Amniotic stem cell (primary cell): ENCODE data around the gene PTPRT.

ENCODE experiments used
- DNase-seq: peaks from one replicate; lab custom pipeline; 2025; lab: John Stamatoyannopoulos, UW

The PTPRT gene

DNA sequence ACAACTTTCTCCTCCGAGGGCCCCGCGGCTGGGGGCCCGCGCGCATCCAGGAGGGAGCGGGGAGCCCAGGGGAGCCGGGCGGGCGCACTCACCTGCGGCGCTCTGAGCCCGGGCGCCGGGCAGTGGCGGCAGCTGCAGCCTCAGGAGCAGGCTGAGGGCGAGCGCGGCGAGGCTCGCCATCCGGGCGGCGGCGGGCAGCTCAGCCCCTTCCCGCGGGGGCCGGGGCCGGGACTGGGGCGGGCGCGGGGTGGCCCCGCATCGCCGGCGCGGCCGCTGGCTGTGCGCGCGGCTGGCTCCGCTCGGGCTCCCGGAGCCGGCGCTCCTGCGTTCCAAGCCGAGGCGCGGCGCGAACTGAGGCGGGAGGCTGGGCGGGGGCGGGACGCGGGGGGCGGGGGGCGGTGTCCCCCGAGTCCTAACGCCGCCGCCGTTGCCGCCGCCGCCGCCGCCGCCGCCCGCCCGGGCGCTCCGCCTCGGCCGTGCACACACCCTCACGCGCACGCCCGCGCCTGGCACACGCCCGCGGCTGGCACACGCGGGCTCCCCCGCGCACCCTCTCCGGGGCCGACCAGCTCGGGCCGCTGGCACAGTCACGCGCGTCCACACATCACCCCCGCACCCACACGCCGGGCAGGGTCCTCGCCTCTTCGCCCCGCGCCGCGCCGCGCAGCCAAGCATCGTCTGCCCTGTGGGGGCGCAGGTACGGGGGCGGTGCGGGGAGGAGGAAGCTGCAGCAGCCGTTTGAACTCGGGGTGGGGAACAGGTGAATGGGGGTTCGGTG is at the start of gene PTPRT:
TSS of gene PTPRT (minus strand) at position 353 of the 778 bp plus-strand sequence. CDS start at position 180, 173 bp downstream.
- DNase-seq, result no peak

DNA sequence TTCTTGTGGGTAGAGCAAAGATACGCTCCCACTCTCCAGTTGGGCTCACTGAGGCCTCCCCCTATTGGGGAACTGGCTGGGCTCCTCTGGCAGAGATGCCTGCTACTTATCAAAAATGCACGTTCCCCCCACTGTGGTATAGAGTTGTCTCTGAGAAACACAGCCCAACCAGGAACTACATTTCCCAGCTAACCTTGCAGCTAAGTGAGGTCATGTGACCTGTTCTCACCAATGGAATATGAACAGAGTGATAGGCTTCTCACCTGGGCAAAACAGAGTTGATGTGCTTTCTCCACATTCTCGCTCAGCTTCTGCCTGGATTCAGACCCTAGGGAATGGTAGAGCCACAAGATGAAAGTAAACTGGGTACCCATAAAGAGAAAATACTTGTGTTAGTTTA is 49.1 kb upstream of the PTPRT start:
- no peak for DNase-seq

DNA sequence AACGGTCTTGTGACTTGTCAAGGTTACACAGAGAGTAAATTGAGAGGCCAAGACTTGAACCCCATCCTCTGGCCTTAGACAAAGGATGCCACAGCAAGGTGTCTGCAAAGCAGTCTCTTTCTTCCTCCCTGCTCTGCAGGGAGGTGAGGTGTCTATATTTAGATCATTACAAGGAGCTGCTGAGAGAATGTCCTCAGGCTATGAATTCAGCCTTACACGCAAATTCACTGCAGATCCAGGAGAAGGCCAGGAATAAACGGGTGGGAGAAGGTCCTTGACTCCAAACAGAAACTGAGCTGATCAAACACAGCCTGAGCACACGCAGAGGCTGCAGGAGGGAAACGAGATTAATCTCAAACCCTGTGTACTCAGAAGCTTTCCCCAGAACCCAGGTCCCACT is 48.6 kb upstream of the PTPRT start:
- no peak for DNase-seq

DNA sequence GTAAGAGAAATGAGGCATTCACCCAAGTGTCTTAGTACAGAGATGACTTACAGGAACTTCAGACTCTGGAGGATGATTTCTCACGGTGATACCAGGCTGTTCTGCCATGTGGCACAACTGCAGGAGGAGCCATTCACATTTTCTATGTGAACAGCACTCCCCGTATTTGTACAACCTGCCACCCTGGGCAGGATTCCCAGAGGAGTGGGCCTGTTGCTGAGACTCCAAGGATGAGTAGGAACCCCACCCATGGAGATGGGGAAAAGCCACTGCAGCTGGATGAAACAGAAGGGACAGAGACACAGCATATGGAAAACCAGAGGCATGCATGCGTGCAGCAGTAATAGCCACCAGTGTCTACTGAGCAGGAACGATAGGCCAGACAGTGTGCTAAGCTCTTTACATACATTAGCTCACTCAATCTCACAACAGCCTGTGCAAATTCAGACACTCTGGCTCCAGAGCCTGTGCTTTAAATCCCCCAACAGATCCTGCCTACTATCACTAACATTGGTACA is 48.0 kb upstream of the PTPRT start:
- DNase-seq, result no peak

DNA sequence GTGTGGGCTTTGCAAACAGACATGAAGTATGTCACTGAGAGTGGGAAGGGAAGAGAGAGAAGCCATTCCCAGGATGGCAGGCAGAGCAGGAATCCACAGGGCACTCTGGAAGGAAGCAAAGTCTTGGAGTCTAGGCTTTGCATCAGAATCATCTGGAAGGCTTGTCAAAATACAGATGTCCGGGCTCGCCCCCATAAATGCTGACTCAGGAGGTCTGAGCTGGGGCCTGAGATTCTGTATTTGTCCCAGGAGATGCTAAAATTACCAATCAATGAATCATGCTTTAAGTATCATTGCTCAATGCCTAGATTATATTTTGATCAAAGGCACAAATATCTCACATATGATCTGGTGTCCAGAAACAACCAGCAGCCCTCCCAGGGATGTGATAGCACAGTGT is 46.3 kb upstream of the PTPRT start:
- no peak for DNase-seq

DNA sequence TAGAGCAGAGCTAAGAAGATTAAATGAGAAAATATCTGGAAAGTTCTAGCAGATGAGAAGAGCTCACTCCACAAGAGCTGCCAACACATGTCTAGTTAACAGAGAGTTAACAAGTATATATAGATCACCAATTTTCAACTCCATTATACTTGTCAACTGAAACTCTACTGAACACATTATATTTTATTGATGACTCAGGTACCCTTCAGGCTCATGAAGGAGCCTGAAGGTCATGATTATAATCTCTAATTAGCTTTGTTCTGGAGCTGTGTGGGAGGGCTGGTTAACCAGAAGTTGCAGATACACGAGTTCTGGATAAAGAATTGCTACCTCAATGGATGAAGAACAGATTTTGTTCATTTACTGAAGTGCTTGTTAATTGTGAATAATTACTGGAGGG is 42.1 kb upstream of the PTPRT start:
- no peak for DNase-seq

DNA sequence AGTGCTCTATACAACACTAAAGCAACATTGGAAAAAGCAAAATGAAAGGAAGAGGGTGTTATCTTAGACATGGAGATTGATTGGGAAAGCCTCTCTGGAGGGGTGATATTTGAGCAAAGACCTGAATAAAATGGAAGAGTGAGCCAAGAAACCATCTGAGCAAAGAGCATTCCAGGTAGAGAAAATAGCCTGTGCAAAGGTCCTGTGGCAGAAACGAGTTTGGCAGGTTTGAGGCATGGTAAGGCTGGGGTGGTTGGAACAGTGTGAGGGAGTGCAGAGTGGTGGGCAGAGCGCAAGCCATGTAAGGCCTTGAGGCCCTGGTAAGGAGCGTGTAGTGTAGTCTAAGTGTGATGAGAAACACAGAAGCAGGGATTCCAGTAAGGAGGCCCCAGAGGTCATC is 40.0 kb upstream of the PTPRT start:
- no peak for DNase-seq

DNA sequence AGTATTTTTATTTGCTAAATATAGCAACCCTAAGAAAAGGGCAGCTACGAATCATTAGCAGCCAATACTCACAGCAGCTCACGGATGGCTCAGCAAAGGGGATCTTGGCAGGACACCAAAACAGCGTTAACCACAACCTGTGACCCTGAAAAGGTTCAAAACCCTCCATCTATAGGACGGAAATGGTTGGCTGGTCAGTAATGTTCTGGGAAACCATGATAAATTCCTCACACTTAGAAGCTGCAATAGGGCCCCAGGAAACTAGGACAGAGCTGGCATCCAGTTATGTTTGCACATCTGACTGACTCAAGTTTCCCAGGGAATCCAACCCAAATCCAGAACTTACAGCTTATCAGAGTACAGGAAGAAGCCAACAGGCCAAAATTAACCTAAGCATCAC is 30.9 kb upstream of the PTPRT start:
- no peak for DNase-seq

DNA sequence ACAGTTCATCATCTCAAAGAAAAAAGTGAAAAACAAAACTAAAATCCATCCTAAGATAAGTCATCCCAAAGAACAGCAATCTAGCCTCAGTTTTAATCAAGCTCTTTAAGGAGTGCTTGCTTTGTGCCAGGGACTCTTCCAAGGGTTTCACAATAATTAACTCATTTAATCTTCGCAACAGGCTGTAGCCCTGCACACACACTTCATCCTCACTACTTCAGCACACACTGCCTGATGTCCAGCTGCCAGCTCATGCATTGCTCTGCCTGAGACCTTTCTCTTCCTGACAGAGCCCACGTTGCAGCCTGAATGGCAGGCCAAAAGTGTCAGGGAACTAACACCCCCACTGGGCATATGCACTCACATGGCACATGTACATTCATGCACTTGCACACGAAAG is 21.2 kb upstream of the PTPRT start:
- no peak for DNase-seq

DNA sequence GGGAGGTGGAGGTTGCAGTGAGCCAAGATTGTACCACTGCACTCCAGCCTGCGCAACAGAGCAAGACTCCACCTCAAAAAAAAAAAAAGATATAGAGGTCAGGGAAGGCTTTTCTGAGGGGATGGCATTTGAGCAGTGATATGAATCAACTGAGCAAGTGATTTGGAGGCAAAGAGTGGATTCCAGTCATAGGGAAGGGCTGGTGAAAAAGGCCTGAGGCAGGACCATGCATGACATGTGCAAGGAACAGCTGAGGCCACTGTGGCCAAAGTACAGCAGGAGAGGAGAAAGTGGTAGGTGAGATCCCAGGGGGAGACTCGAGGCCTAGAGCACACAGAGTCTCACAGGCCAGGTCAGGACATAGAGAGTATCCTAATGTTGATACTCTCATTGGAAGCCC is 20.1 kb upstream of the PTPRT start:
- DNase-seq, result no peak

DNA sequence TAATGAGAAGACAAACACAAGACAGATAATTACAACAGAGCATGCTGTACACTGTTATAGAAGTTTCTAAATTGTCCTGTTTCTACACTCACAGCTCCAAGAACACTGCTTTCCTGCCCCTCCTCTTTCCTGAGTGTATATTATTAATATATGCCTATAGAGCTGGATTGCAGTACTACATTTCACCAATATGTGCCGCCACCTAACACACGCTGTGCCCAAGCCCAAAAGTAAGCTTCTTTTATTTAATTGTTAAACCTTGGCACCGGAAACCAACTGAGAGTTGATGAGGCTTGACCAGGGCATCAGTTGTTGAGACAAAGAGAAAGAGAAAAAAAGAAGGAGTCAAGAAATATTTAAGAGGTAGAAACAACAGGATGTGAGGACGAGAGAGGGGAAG is 16.0 kb upstream of the PTPRT start:
- no peak for DNase-seq

DNA sequence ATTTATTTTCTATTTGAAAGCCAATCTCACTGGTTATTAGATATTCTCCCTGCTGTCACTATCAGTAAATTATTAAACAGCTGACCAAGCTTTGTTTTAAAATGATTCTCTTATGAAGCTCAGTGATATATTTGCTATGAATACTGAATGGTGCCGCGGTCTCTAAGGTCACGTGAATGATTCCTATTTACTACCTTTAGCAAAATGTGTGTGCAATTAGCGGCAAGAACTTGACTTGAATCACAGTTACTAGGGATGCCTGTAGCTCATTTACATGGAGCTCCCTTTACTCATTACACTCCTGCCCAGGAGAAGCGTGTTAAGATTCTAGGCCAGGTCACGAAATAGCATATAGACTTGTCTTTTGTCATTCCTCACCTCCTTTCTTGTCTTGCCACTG is 12.4 kb upstream of the PTPRT start:
- DNase-seq, result no peak

DNA sequence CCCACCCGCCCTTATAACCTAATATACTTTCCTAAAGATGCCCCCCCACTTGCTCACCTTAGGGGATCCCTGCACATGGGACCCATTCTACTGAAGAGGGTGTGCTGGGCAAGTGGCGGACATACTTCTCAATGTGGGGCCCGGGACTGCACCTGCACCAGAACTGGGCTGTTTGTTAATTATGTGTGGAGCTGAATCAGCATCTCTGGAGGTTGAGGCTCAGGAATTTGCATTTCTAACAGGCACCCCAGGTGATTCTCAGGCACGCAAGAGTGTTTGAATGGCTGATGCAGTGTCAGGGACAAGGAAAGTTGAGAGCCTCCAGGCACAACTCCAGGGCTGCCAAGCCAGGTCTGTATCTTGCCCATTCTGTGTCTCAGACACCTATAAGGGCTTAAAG is 8.9 kb upstream of the PTPRT start:
- DNase-seq, result no peak

DNA sequence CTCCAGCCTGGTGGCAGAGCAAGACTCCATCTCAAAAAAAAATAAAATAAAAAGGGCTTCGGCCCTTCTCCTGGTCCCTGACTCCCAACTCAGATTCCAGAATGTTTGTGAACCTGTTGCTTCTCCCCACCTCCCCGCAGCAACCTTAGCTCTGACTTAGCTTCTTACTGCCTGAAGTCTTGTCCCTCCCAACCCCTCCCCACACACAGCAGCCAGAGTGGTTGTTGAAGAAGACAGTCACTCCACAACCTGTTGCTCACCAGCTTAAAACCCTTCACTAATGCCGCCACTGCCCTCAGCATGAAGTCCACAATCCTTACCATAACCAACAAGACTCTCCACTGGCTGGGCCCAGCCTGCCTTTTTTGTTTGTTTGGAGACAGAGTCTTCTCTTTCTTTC is 6.5 kb upstream of the PTPRT start:
- DNase-seq, result no peak

DNA sequence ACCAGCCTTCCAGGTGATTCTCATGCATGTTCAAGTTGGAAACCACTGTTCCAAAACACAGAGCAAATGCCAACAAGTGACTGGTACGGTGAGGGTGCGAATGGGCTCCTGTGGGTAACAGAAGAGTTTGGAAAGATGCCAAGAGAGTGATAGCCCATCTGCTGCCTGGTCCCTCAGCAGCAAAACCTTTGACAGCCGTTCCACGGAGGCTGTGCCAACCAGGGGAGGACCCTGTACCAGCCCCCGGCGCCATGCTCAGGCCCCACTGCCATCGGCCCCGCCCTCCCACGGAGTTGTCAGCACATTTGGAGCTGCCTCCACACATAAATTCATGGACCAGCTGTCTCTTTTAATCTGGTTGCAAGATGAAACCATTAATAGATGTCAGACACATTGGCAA is 4.4 kb upstream of the PTPRT start:
- DNase-seq, result no peak

DNA sequence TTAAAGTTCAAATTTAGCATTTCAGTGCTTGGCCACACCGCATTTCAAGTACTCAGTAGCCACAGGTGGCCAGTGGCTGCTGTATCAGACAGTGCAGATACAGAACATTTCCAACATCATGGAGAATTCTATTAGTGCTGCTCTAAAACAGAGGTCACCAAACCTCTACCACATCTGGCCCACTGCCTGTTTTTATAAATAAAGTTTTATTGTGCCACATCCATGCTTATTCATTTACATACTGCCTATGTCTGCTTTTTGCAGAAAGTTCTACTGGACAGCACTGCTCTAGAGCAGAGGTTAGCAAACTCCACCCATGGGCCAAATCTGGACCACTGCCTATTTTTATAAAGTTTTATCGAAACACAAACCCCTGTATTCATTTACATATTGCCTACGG is 3.7 kb upstream of the PTPRT start:
- no peak for DNase-seq

DNA sequence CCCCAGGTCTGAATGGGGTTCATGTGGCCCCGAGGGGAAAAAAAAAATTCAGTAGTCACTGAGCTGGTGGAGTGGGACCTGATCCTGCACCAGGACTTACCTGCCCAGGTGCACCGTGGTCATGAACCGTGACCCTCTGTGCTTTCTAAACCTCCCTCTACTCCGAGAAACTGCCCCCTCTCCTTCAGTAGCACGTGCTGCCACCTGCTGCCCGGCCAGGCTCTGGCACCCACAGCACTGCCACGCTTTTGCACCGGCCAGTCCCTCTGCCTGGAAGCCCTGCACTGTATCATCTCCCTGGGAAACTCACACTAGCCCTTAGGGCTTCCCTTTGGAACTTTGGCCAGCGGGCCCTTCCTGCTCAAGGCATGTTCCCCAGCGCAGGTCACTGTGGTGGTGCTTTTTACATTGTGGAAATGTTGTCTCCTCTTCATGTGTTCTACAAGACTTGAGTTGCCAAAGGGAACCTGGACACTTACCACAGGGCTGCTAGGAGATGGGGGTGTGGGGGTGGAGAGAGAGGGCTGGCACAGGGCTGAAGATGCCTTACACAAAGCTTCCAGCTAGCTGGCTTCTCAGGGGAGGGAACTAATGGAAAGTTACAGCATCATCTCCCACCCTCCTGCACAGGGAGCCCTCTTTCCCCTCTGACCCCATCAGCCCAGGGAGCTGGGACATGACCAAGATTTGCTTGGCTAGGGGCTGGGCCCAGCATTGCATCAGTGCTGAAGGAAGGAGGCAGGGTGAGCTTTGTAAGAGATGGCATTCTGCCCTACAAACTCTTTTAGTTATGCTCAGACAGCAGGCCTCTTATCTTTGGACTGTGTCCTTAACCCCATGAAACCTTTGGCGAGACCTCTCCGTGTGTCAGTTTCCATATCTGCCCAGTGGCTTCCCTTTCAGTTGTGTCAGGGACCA is 2.5 kb upstream of the PTPRT start:
- DNase-seq, result no peak

DNA sequence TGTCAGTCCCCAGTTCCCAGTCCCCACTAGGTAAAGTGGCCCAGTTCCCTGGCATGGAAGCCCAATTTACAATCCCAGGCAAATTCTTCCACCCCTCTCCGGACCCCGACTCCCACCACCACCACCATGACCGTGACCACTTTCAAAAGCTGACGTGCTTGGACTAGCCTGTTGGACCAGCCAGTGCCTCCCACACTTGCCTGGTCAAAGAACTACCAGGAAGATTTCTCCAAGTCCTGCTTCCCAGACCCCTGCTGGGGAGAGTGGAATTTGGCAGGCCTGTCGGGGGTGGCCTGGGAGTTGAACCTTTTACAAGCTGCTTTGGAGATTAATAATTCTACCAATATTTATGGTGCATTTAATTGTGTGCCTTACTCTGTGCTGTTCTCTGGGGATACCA is 1.4 kb upstream of the PTPRT start:
- DNase-seq, result no peak

DNA sequence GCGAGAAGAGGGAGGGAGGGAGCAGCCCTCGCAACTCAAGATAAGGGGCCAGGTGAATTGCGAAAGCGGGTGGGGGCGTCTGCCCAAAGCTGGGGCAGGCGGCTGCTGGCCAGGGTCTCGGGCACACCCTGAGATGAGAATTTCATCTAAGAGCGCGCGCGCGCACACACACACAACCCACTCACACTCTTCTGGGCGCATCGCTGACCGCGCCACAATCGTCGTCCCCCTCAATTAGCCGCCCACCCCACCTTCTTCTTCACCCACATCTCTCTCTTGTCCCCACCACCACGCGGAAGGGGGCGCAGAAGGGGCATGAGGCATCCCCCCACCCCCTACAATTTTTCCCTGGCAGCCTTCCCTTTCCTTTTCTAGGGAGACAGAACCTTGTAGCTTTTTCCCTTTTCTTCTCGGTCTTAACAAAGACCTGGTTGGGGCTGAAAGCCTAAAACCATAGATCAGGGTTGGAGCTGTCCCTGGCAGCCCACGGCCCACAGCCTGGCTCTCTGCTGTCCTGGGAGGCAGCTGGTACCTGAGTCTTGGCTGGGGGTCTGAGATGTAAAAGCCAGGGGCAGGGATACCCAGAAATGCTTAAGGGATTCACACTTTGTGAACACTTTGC is 737 bp upstream of the PTPRT start:
- DNase-seq, result no peak

DNA sequence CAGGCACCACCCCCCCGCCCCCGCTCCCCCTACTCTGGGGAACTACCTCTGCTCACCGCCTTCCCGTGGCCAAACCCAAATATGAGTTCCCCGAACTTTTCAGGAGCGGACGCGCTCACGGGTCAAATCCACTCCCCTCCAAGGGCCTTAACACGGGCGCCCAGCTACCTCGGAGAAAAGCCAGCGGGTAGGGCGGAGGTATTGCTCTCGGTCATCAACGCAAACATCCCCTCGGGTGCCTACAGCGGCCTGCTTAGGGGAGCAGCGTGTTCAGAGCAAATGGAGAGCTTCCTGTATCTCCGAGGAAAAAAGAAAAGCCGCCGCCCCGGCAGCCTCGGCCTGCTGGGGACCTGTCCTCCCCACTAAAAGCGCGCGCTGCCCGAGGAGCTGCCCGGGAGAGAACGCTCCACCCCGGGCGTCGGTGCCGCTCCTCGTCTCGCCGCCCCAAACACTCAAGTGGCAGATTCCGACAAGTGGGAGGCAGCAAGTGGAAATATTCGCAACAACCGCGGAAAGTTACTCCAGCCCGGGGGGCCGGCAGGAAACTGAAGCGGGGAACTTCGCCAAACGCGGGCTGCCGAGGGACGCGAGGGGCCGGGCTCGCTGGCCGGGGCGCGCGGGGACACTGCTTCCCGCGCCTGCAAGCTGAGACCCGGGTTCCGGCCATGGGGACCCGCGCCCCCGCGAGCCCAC is 699 bp downstream of the PTPRT start:
- no peak for DNase-seq

DNA sequence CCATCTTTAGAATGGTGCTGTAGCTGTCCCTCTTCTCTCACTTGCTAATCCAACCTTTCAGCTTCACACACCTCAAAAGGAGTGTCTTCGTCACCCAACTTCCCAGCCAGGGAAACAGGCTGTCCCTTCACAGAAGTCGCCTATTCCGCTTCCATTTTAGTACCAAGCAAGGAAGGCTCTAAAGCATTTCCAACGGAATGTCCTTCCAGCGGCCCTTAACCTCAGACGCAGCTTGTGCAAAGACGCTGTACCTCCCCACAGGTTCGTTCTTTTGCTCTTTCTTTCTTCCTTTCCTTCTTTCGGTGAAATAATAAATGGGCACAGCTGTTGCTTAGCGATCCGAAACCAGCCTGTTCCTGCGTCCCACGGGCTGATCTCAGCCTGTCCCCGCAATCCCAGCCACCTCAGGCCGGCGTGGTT is 1.5 kb downstream of the PTPRT start:
- DNase-seq, result no peak
